Erythroblast (primary cell): Measurements from ENCODE around the gene ZFYVE21.

Source experiments
- GATA1 ChIP-seq: IDR thresholded peaks from 2 replicates; pipeline ENCODE4 v1.6.1; 2011; ENCODE audit warnings: low read depth, mild to moderate bottlenecking, control low read depth, low read length, moderate library complexity
- POLR2A ChIP-seq: IDR thresholded peaks from 2 replicates; pipeline ENCODE4 v1.6.1; 2011; ENCODE audit warnings: mild to moderate bottlenecking, low read length

GRCh38 chr14:103735439-103735814, 19.8 kb downstream of the ZFYVE21 start:
- TF ChIP-seq POLR2A (no peak), GATA1 (no peak)
